Subcutaneous abdominal adipose tissue (tissue), 5 donors: ENCODE measurements around the gene TNFAIP8L3.

Experiments
- H3K27ac ChIP-seq: one replicate; pipeline ENCODE4 v1.7.0; 2013; ENCODE audit warnings: low read depth, mild to moderate bottlenecking, inconsistent platforms, low read length, moderate library complexity
- H3K27me3 ChIP-seq, 5 donors: one replicate each; pipeline ENCODE4 v1.7.0; 2013; ENCODE audit warnings: low read length in 5 of 5, inconsistent platforms in 1 of 5; ENCODE audit not compliant: control insufficient read depth in 5 of 5, insufficient read depth in 4 of 5
- H3K36me3 ChIP-seq, 5 donors: one replicate each; pipeline ENCODE4 v1.7.0; 2013; ENCODE audit warnings: low read length in 5 of 5; ENCODE audit not compliant: control insufficient read depth in 5 of 5, insufficient read depth in 5 of 5
- H3K4me1 ChIP-seq, 5 donors: one replicate each; pipeline ENCODE4 v1.7.0; 2013; ENCODE audit warnings: low read length in 5 of 5, mild to moderate bottlenecking in 3 of 5, moderate library complexity in 1 of 5; ENCODE audit not compliant: control insufficient read depth in 5 of 5, insufficient read depth in 5 of 5
- H3K4me3 ChIP-seq, 5 donors: one replicate each; pipeline ENCODE4 v1.7.0; 2013; ENCODE audit warnings: low read length in 5 of 5, low read depth in 1 of 5
- H3K9ac ChIP-seq, 5 donors: one replicate each; pipeline ENCODE4 v1.7.0; 2013; ENCODE audit warnings: low read length in 5 of 5, mild to moderate bottlenecking in 4 of 5, moderate library complexity in 3 of 5
- H3K9me3 ChIP-seq, 5 donors: one replicate each; pipeline ENCODE4 v1.7.0; 2013; ENCODE audit warnings: low read length in 5 of 5; ENCODE audit not compliant: control insufficient read depth in 5 of 5
- donor health status: healthy.
- donor health status: healthy.
- donor health status: healthy.
- donor health status: healthy.
- donor health status: healthy.

TNFAIP8L3 gene

DNA sequence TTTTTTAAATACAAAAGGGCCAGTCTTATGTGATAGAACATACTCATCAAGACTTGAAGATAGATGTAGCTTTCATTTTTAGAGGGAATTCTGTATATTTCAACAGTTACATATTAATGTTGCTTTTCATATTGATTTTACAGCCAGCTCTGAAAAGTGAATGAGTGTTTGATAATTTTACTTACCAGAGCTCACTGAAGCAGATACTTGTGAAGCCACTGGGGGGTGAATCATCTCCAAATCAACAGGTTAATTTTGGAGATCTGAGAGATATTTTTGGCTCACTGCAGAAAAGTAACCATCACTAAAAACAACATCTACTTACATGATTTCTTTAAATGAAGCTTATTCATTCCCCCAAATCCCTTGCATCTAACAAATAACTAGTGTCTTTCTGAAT lies 24.7 kb downstream of the TNFAIP8L3 start:
- H3K9ac ChIP-seq: no peak overlapping the region
- peaks cover 0 to 2% (median 0%) of the 10 kb centered on the region in 5 donors for H3K27me3 ChIP-seq
- peaks cover 0 to 10% (median 6%) of the 10 kb centered on the region in 5 donors for H3K4me1 ChIP-seq
- no peak overlapping the region for H3K4me3 ChIP-seq
- H3K36me3 ChIP-seq: no peaks in the 10 kb centered on the region
- H3K27ac ChIP-seq: no peak overlapping the region
- no peaks in the 10 kb centered on the region for H3K9me3 ChIP-seq

DNA sequence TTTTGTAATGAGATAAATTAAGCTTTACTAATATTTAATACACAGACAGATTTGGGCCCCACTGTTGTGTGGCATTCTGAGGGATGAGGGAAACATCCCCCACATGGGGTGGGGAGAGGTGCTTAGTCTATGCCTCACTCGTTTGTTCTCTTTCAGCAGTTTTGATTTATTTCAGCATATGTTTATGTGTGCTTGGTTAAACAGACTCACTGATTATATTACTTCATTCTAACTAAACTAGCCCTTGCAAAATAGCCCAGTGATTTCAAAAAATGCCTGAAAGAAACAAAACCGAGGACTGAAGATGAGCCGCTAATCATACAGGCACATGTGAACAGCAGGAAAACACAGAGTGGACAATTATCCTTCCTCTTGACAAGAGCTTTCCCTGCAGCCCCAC lies 27.2 kb downstream of the TNFAIP8L3 start:
- no peak overlapping the region for H3K9ac ChIP-seq
- no peaks in the 10 kb centered on the region for H3K9me3 ChIP-seq
- no peaks in the 10 kb centered on the region for H3K36me3 ChIP-seq
- H3K27me3 ChIP-seq: peaks cover 0 to 5% (median 0%) of the 10 kb centered on the region in 5 donors
- no peaks in the 10 kb centered on the region for H3K4me1 ChIP-seq
- H3K4me3 ChIP-seq: no peak overlapping the region
- no peak overlapping the region for H3K27ac ChIP-seq

DNA sequence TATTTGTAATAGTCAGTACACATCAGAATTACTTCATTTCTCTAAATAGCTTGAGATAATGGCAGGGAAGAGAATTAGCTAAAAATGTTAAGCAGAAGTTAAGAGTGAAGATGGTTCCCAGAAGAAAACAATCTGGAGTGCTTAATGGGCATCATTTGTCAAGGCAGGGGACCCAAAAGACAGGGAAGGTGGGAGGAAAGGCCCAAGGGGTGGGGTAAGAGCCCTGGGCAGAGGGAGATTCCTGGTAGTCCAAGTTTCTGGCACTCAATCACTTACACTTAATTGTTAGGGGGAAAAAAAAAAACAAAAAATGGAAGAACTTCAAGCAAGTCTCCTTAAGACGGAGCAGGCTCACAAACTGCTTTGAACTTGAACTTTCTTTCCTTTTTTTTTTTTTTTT lies 28.9 kb downstream of the TNFAIP8L3 start:
- Histone ChIP-seq H3K27ac (no peak overlapping the region), H3K27me3 (peaks cover 0 to 5% (median 0%) of the 10 kb centered on the region in 5 donors), H3K9me3 (no peaks in the 10 kb centered on the region), H3K4me1 (no peaks in the 10 kb centered on the region), H3K9ac (no peak overlapping the region), H3K36me3 (no peaks in the 10 kb centered on the region), H3K4me3 (no peak overlapping the region)

DNA sequence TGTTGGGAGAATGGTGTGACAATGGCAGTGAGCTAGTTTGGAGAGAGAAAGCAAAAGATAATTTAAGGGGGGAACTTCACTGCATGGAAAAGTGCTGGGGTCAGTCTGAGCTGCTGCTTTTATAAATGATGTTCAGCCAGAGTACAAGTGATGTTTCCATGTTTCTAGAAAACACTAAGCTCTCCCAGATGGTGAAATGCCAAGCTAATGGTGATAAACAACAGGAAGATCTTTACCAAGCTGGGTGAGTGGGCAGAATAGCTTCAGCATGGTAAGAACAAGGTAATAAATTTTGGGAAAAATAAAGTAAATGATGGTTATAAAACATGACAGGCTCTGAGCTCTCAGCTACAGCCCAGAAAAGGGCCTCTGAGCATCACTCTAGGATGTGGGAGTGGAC lies 29.4 kb downstream of the TNFAIP8L3 start:
- H3K9me3 ChIP-seq: no peaks in the 10 kb centered on the region
- H3K27me3 ChIP-seq: peaks cover 0 to 5% (median 0%) of the 10 kb centered on the region in 5 donors
- no peak overlapping the region for H3K9ac ChIP-seq
- no peak overlapping the region for H3K27ac ChIP-seq
- H3K4me1 ChIP-seq: no peaks in the 10 kb centered on the region
- H3K4me3 ChIP-seq: no peak overlapping the region
- H3K36me3 ChIP-seq: no peaks in the 10 kb centered on the region

DNA sequence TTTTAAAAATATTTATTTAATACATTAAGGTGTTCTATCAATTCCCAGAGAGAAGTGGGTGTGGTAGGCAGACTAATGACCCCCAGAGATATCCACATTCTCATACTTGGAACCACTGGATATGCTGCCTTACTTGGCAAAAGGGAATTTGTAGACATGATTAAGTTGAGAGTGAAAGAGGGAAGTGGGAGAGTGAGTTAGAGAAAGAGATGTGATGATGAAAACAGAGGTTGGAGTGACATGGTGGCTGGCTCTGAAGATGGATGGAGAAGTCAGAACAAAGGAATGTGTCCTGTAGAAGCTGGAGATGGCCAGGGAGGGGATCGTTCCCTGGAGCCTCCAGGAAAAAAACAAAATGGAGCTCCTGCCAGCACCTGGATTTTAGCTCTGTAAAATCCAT lies 32.0 kb downstream of the TNFAIP8L3 start:
- Histone ChIP-seq H3K9ac (no peak overlapping the region), H3K27ac (no peak overlapping the region), H3K27me3 (peaks cover 0 to 3% (median 0%) of the 10 kb centered on the region in 5 donors), H3K36me3 (no peaks in the 10 kb centered on the region), H3K9me3 (no peaks in the 10 kb centered on the region), H3K4me3 (no peak overlapping the region), H3K4me1 (no peaks in the 10 kb centered on the region)

DNA sequence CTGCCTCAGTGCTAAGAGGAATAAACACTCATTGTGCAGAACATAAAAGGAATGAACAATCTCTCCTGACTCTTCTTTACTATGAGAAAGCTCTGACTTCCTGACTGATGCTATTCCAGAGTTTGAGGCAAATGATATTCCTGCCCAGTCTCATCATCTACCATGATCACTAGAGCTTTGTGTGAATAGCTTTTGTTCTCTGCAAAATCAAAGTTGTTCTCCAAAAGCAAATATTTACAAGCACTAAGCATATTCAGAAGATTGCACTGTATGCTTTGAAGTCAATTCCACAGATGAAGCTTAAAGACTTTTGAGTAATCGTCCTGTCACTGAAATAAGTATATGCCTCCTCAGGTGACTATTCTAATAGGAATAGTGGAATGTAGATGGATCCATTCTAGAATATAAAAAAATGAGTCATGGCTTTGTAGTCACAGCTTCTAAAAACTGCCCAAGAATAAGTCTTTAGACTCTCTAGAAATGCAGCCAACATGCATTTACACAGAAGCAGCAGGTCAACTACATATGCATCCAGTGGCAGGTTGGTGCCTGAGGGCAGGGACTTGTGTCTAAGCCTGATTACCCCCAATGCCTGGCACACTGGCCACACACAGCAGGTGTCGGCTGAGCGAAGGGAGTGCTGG lies 34.6 kb downstream of the TNFAIP8L3 start:
- Histone ChIP-seq H3K27ac (no peak overlapping the region), H3K9ac (no peak overlapping the region), H3K4me3 (no peak overlapping the region), H3K27me3 (peaks cover 0 to 3% (median 0%) of the 10 kb centered on the region in 5 donors), H3K36me3 (no peaks in the 10 kb centered on the region), H3K4me1 (no peaks in the 10 kb centered on the region), H3K9me3 (no peaks in the 10 kb centered on the region)

DNA sequence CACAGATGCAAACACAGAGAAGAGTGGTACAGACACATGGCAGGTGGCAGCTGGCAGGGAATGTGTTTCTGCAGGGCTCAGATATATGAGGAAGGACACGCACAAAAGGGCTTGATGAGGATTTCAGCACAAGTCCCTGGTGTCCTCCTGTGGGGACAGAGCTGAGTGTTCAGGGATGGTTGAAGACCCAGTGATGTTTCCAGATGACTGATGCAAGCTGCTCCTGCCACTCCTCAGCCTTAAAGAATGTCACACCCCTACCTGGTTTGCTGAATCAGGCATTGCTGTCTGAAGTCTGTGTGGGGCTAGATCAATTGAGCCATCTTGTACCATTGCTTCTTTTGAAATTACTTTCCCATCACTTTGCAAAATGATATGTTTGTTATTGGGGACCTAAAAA lies 40.2 kb downstream of the TNFAIP8L3 start:
- Histone ChIP-seq H3K27me3 (no peaks in the 10 kb centered on the region), H3K27ac (no peak overlapping the region), H3K9me3 (no peaks in the 10 kb centered on the region), H3K4me3 (no peak overlapping the region), H3K9ac (no peak overlapping the region), H3K4me1 (peaks cover 4 to 15% (median 13%) of the 10 kb centered on the region in 5 donors), H3K36me3 (no peaks in the 10 kb centered on the region)

DNA sequence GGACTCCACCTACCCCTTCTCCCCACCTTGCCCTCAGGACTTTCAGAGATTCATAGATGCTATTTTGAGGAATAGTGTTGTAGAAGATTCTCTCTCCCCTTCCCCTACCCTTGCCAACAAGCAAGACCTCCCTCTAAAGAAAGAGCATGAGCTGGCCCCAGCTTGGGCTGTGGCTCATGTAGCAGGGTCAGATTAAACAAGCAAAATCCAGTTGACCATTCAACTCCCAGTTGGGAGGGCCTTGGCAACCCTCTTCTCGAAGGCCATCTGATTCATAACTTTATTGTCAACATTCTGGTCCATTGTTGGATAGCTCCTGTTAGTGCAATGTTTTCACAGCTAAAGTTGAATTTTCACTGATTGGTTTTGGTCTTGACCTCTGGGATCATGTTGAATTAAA lies 41.1 kb downstream of the TNFAIP8L3 start:
- no peaks in the 10 kb centered on the region for H3K27me3 ChIP-seq
- no peaks in the 10 kb centered on the region for H3K36me3 ChIP-seq
- peaks cover 4 to 16% (median 13%) of the 10 kb centered on the region in 5 donors for H3K4me1 ChIP-seq
- H3K27ac ChIP-seq: no peak overlapping the region
- H3K9me3 ChIP-seq: no peaks in the 10 kb centered on the region
- H3K4me3 ChIP-seq: no peak overlapping the region
- H3K9ac ChIP-seq: no peak overlapping the region

DNA sequence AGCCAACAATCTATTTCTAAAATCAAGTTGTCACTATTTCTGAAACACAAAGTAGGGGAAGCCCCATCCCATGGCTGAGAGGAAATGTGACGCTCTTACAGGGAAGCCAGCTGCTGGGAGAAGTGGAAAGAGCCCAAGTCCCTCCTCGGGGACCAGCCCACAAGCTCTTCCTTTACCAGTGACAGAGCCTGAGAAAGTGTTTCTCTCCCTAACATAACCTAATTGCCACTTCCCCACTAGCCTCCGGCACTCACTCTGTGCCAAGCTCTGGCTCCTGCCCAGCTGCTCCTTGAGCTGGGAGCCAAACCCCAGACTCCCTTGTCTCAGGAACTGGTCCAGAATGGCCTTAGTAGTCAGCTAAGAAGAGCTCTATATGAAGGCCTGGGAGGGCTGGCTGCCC lies 42.9 kb downstream of the TNFAIP8L3 start:
- H3K4me1 ChIP-seq: peaks cover 8 to 32% (median 20%) of the 10 kb centered on the region in 5 donors
- H3K27me3 ChIP-seq: no peaks in the 10 kb centered on the region
- no peak overlapping the region for H3K9ac ChIP-seq
- H3K27ac ChIP-seq: no peak overlapping the region
- H3K4me3 ChIP-seq: no peak overlapping the region
- no peaks in the 10 kb centered on the region for H3K36me3 ChIP-seq
- no peaks in the 10 kb centered on the region for H3K9me3 ChIP-seq

DNA sequence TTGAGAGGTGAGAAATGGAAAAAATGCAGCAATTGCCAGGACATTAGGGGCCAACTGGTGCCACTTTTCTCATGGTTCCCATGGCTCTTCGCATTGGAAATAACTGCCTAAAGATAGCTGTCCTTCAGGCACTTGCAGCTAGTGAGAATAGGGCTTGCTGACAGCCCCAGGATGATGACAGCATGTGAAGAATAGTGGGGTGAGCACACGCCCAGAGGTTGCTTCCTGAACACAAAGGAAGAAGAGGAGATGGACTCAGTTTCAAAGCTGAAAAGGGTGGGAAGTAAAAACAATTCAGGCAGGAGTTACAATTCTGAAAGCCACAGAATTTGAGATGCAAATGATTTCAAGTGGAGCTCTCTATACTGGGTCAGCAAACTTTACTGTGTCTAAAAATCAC lies 45.6 kb downstream of the TNFAIP8L3 start:
- no peaks in the 10 kb centered on the region for H3K36me3 ChIP-seq
- peaks cover 8 to 34% (median 21%) of the 10 kb centered on the region in 5 donors for H3K4me1 ChIP-seq
- no peaks in the 10 kb centered on the region for H3K27me3 ChIP-seq
- H3K9ac ChIP-seq: no peak overlapping the region
- H3K4me3 ChIP-seq: no peak overlapping the region
- H3K9me3 ChIP-seq: no peaks in the 10 kb centered on the region
- no peak overlapping the region for H3K27ac ChIP-seq
